ENCODE results near the gene LCE7A.

Gene LCE7A

DNA sequence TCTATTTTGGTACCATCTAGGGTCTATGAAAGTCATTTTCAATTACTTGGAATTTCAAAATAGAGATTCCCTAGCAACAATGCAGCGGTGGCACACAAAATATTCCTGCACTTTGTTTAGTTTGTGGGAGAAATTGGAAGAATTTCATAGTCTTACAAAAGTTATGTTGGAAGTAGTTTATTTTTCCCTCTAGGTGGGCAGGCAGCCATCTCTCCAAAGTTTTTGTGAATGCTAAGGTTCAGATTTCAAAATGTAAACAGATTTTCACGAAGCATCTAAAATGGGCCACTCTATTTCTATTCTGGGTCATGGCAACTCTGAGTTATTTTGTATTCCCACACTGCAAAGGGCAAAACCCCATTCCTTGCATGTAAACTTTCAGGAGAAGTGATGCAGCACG is 26.3 kb downstream of the LCE7A start:
- TF ChIP-seq TAF1 (IDR thresholded peaks at IDR 0.05; ENCODE audit: borderline replicate concordance, insufficient read depth, low read length) (no peak), POLR2AphosphoS5 (IDR thresholded peaks at IDR 0.05; ENCODE audit: low read depth, low read length) (no peak), FOXP2 (optimal IDR thresholded peaks at IDR 0.05; ENCODE audit: borderline replicate concordance, extremely low read depth, extremely low read length, insufficient read depth) (no peak), SIN3A (IDR thresholded peaks at IDR 0.05; ENCODE audit: borderline replicate concordance, insufficient read depth, low read length) (no peak)
- TF ChIP-seq, protein P1, sequence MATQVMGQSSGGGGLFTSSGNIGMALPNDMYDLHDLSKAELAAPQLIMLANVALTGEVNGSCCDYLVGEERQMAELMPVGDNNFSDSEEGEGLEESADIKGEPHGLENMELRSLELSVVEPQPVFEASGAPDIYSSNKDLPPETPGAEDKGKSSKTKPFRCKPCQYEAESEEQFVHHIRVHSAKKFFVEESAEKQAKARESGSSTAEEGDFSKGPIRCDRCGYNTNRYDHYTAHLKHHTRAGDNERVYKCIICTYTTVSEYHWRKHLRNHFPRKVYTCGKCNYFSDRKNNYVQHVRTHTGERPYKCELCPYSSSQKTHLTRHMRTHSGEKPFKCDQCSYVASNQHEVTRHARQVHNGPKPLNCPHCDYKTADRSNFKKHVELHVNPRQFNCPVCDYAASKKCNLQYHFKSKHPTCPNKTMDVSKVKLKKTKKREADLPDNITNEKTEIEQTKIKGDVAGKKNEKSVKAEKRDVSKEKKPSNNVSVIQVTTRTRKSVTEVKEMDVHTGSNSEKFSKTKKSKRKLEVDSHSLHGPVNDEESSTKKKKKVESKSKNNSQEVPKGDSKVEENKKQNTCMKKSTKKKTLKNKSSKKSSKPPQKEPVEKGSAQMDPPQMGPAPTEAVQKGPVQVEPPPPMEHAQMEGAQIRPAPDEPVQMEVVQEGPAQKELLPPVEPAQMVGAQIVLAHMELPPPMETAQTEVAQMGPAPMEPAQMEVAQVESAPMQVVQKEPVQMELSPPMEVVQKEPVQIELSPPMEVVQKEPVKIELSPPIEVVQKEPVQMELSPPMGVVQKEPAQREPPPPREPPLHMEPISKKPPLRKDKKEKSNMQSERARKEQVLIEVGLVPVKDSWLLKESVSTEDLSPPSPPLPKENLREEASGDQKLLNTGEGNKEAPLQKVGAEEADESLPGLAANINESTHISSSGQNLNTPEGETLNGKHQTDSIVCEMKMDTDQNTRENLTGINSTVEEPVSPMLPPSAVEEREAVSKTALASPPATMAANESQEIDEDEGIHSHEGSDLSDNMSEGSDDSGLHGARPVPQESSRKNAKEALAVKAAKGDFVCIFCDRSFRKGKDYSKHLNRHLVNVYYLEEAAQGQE (IDR thresholded peaks at IDR 0.05; ENCODE audit: insufficient read depth in 1 of 2, low read depth in 2 of 2, low read length in 2 of 2): no peak

DNA sequence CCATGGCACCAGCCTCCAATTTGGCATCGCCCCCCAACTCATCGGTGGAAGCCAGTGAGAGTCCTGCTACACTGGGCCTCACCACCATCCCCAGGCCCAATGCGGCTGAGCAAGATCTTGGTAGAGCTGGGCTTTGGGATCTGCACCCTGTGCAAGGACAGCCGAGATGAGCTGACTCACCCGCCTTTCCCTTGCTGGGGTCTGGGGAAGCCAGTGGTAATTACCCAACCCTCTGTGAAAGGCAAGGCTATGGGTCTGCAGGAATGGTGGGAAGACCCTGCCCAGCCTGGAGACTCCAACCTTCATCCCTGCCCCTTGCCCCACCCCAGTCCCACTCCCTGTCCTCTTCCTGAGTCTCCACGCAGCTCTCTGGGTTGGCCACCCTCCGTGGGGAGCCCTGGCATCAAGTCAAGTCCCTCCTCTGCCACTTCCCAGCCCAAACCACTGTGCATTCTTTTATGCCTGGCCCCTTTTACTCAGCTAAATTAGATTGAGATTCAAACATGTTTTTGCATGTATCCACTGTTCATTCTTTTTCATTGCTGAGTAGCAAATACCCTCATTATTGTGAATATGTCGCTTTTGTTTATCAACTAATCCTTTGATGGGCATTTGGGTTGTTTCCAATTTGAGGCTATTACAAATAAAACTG is 27.1 kb downstream of the LCE7A start:
- TF ChIP-seq POLR2AphosphoS5 (IDR thresholded peaks at IDR 0.05; ENCODE audit: low read depth, low read length): no peak
- no peak for TF ChIP-seq FOXP2 (optimal IDR thresholded peaks at IDR 0.05; ENCODE audit: borderline replicate concordance, extremely low read depth, extremely low read length, insufficient read depth)
- TF ChIP-seq TAF1 (IDR thresholded peaks at IDR 0.05; ENCODE audit: borderline replicate concordance, insufficient read depth, low read length): no peak
- TF ChIP-seq SIN3A (IDR thresholded peaks at IDR 0.05; ENCODE audit: borderline replicate concordance, insufficient read depth, low read length): no peak
- TF ChIP-seq, protein P1 (IDR thresholded peaks at IDR 0.05; ENCODE audit: insufficient read depth in 1 of 2, low read depth in 2 of 2, low read length in 2 of 2): no peak

DNA sequence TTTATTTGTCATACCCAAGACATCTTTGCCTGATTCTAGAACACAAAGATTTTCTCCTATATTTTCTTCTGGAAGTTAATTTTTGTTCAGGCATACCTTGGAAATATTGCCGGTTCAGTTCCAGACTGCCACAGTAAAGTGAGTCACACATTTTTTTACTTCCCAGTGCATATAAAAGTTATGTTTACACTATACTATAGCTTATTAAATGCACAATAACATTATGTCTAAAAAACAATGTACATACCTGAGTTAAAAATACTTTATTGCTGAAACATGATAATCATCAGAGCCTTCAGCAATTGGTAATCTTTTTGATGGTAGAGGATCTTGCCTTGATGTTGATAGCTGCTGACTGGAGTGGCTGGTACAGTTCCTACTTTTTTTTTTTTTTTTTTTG is 28.3 kb downstream of the LCE7A start:
- TF ChIP-seq FOXP2 (optimal IDR thresholded peaks at IDR 0.05; ENCODE audit: borderline replicate concordance, extremely low read depth, extremely low read length, insufficient read depth): no peak
- no peak for TF ChIP-seq TAF1 (IDR thresholded peaks at IDR 0.05; ENCODE audit: borderline replicate concordance, insufficient read depth, low read length)
- no peak for TF ChIP-seq SIN3A (IDR thresholded peaks at IDR 0.05; ENCODE audit: borderline replicate concordance, insufficient read depth, low read length)
- TF ChIP-seq POLR2AphosphoS5 (IDR thresholded peaks at IDR 0.05; ENCODE audit: low read depth, low read length): no peak
- TF ChIP-seq, protein P1 (IDR thresholded peaks at IDR 0.05; ENCODE audit: insufficient read depth in 1 of 2, low read depth in 2 of 2, low read length in 2 of 2): no peak

DNA sequence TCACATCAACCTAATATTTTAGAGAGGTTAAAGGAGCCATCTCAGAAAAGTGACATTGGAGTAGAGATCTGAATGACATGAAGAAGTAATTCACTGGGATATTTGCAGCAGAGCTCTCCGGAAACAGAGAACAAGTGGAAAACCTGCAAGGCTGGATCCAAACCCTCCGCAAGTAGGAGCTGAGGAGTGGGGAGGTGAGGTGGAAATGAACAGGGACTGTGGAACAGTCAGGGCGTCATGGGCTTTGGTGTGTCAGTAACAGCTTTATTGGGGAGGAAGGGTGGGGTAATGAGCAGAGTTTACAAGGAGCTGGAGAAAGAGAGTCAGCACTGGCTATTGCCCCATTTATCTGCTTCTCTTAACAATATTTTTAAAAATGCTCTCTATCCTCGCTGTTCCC is 39.2 kb downstream of the LCE7A start:
- TF ChIP-seq SIN3A (IDR thresholded peaks at IDR 0.05; ENCODE audit: borderline replicate concordance, insufficient read depth, low read length): no peak
- TF ChIP-seq TAF1 (IDR thresholded peaks at IDR 0.05; ENCODE audit: borderline replicate concordance, insufficient read depth, low read length): no peak
- TF ChIP-seq, protein P1 (IDR thresholded peaks at IDR 0.05; ENCODE audit: insufficient read depth in 1 of 2, low read depth in 2 of 2, low read length in 2 of 2): no peak
- TF ChIP-seq POLR2AphosphoS5 (IDR thresholded peaks at IDR 0.05; ENCODE audit: low read depth, low read length): no peak
- no peak for TF ChIP-seq FOXP2 (optimal IDR thresholded peaks at IDR 0.05; ENCODE audit: borderline replicate concordance, extremely low read depth, extremely low read length, insufficient read depth)
